Activated T-helper 1 cell treated with anti-CD3 and anti-CD28 coated beads, Interleukin-2, amount 50 U/mL, for 16 hours (primary cell): Measurements from ENCODE around the gene ZBTB20.
"Not testable (repeated sequence)": the region's sequence is repeated elsewhere in the genome, so short reads cannot be mapped to it uniquely, and the experiment has no call there.

Experiments used
- DNase-seq, 2 donors: peaks; one replicate each; pipeline ENCODE4 v3.0.0-alpha.2; 2020; ENCODE audit warnings: low read depth in 1 of 2, low spot score in 1 of 2

The ZBTB20 gene

DNA sequence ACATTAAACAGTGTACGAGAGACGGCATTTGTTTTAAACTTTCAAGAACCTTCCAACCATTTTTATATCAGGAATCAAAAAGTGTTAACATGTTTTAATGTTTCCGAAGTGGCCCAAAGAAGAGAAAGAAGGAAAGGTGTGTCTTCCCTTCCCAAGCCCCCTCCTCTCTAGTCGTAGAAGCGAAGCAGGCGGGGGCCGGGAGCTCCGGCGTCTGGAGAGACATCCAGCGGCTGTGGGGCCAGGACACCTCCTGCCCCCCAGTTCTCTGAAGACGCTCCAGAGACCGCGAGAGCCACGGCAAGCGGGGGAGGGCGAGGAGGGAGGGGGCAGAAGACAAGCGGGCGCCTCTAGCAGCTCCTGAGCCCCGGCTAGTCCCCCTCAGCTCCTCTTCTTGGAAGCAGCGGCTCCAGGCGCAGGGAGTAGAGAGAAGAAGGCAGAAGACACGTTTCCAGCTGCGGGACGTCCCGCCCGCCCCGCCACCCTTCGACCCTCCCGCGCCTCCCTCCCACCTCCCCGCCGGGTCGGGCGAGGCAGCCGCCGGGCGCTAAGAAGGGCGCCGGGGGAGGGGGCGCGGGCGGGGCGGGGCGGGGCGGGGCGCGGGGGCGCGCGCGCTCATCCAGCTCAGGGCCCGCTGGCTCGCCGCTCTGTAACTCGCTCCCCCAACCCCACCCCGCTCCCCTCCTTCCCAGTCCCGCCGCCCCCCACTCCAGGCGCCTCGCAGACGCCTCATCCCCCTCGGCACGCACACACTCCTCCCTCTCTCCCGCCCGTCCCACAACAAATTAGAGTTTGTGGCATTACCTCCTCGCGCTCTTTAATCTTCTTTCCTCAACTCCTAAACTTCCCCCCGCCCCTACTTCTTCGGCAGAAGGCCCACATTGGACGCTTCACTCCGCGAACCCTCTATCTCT, at the start of gene ZBTB20:
TSS of gene ZBTB20 (minus strand) at position 871 of the 911 bp plus-strand sequence.
- peak; percentile 34 to 47 for DNase-seq

DNA sequence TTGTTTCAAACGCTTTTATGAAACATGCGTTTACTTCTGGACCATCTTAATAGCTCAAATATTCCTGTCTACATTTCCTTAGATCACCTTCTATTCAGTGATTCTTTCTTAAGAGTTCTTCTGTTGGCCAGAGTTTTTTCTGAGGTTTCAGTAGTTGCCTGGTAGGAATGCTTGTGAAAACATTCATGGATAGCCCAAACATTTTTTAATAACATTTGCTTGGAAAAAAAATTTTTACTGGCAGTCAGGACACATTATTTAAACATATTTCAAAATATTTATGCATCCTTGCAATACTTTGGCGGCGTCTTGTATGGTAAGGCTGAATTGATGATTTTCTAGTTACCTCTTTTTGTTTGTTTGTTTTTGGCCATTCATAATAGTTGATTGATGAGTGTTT, 47.4 kb upstream of the ZBTB20 start:
- DNase-seq = no peak

DNA sequence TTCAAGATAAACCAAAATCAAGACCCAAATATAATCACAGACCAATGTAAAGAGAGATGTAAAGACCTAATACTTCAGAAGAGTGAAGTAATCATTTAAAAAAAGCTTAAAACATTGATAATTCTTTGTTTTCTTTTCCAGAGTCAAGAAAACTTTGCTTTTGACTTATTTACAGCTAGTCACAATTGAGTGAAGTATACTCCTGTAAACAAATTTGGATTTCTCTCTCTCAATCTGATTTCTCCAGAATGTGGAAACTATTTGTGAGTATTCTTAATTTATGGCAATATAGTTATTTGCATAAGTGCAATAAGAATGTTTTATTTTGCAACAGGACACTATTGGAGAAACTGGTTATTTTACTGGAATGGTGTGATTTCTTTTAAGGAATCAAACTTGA, 43.7 kb upstream of the ZBTB20 start:
- DNase-seq = no peak

DNA sequence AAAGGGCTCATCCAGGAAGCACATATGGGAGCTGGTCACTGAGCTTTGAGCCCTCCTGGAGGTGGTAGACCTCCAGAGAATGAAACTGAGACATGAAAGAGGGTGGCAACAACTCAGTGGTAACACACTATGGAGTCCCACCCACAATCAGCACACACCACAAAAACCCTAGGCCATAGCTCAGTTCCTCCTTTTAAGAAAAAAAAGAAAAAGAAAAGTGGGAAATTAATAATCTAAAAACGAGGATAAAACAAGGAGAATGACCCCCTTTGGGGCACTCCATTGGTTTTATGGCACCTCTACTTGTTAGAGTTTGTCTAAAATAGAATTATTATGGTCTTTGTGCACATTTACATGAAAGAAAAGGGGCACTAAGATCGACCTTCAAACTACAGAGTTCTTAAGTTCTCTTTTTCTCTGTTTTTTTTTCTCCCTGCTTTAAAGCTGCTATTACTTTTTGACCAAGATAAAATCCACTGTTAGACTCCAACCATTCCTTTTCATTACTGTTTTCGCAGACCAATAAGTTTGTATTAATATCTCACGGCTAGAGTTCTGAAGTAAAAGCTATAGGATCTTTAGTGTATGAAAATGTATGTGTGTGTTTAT, 40.2 kb upstream of the ZBTB20 start:
- no peak for DNase-seq

DNA sequence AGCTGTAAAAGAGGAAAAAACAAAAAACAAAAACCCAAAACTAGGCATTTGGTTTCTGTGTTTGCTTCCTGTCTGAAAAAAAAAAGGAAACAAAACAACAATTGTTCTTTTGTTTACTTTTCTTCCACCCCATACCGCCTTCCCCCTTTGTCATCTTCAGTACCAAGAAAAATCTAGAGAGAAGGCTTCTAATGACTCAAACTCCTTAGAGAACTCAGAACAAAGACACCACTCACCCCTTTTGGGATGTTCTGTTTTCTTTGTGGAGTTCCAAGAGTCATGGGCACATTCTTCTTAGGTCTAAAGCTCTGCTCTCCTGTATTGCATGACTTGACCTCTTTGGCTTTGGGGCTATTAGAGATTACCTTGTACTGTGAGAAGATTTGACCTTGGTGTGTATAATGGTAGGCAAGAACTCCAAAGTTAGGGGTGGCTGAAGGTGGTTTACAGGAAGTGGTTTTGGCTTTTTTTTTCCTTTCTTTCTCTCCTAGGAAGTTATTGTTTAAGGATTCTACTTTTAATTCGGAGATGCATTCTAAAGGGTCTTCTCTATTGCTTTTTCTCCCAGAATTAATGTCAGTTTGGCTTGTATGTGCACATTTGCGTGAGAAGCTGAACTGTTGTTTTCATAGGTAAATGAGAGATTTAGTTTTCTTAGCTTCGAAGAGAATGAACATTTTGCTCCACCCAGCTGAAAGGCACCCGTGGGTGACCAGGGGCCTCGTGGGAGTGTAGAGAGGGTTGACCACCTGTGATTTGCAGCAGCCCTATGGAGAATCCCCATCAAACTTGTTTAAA, 39.5 kb upstream of the ZBTB20 start:
- DNase-seq = no peak

DNA sequence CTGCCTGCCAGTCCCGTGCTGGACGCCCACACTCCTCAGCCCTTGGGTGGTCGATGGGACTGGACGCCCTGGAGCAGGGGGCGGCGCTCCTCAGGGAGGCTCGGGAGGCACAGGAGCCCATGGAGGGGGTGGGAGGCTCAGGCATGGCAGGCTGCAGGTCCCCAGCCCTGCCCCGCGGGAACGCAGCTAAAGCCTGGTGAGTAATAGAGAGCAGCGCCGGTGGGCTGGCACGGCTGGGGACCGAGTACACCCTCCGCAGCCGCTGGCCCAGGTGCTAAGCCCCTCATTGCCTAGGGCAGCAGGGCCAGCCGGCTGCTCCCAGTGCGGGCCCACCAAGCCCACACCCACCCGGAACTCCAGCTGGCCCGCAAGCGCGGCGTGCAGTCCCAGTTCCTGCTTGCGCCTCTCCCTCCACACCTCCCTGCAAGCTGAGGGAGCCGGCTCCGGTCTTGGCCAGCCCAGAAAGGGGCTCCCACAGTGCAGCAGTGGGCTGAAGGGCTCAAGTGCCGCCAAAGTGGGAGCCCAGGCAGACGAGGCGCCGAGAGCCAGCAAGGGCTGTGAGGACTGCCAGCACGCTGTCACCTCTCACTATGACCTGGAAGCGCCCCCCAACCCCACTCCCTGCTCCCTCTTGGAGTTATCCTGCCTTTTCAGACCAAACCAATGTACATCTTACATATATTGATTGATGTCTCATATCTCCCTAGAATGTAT, 37.9 kb upstream of the ZBTB20 start:
- DNase-seq = not testable (repeated sequence)

DNA sequence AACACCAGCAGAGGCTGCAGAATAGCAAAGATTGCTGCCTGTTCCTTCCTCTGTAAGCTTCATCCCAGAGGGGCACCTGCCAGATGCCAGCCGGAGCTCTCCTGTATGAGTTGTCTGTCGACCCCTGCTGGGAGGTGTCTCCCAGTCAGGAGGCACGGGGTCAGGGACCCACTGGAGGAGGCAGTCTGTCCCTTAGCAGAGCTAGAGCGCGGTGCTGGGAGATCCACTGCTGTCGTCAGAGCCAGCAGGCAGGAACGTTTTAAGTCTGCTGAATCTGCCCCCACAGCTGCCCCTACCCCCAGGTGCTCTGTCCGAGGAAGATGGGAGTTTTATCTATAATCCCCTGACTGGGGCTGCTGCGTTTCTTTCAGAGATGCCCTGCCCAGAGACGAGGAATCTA, 31.8 kb upstream of the ZBTB20 start:
- not testable (repeated sequence) for DNase-seq

DNA sequence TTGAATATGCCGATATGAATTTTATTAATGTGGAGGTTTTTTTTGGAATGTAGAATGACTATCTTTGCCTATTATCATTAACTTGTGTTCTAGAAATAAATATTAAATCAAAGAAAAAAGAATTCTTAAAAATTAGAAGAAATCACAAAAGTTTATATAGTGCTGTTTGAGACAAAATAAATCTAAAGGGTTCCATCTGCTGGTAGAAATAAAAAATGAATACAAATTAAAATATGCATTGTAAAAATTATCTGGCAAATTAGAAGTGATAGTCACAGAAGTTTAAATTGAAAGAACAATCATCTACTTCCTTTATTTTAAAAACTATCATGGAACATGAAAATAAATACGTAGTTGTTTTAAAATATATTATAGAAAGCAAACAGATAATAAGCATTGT, 22.7 kb upstream of the ZBTB20 start:
- DNase-seq = no peak

DNA sequence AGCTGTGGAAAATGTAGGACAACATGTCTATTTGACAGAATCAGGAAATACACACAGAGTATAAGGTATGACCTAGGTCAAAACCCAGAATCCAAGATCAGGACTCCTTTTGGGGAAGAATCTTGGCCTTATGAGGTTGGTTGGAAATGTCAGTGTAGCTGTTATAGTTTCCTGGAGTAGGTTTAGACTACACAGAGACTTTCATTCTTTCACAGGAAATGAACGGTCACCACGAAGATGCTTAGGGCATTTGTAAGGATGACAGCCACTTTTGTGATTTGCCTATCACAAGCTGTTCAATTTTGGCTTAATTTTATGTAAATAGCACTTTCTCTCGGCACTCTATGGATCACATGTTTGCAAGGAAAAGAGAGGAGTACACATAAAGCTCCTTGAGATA, 18.6 kb upstream of the ZBTB20 start:
- DNase-seq = no peak

DNA sequence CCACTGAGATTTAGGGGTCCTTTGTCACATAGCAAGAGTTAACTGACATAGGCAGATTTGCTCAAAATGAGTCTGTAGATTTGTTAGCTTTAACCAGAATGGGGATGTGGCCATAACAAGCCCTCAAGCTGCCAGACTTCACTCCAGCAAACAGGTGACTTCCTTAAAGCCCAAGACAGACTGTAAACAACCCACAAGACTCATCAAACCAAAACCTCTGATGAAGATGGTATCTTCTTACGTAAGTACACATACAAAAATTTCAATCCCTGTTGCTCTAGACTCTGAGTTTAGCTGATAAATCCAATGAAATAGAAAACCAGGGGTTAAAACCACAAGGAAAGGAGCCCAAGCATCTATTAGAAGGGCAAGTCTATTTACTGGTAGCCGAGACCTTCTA, 18.2 kb upstream of the ZBTB20 start:
- no peak for DNase-seq

DNA sequence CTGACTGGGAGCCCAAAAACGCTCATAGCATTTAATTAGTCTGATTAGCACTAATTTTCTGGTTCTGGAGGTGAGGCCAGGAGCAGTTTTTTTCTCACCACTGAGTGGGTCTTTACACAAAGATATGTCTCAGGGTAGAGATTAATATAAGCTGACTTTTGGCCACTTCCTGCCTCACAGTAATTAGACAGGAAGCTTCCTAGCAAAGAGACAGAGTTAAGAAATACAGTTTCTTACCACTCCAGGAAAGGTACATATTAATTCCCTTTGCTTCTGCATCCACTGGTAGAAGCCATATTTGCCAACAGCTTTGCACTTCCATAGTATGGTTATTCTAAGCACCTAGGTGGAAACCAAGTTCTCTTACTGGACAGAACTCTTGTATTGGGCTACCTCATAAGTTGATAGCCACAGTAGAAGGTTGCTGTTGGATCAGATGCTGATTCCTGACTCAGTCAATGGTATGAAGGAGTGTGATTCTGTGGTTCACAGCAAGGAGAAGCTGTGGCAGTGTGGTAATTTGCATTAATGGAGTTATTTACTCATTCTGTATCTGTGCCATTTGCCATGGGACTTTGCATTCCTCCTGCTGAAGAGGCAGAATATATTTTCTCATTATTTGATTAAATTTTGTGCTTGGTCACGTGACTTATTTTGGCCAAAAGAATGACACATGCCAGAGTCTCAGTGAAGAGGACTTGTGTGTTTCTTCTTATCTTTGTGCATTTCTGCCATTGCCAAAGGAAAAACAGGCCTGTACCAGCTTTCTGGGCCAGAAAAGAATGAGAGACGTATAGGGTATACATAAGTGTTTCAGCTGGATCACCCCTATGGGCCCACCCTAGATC, 17.5 kb upstream of the ZBTB20 start:
- no peak for DNase-seq

DNA sequence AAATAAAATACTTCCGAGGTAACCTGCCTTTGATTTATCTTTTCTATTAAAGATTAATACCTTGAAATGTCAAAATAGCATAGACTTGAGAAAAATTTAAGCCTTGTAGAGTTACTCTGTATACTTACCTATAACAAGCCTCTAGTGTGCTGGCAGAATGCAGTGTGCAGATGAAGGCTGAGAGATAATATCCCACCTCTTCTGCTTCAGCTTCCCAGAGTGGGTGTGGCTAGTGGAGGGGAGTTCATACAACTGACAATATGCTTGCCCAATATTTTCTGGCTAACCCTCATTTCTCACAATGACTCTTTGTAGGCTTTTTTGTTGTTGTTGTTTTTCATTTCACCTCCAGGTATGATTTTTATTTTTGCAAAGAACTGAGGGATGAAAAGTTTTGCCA, 15.7 kb upstream of the ZBTB20 start:
- no peak for DNase-seq

DNA sequence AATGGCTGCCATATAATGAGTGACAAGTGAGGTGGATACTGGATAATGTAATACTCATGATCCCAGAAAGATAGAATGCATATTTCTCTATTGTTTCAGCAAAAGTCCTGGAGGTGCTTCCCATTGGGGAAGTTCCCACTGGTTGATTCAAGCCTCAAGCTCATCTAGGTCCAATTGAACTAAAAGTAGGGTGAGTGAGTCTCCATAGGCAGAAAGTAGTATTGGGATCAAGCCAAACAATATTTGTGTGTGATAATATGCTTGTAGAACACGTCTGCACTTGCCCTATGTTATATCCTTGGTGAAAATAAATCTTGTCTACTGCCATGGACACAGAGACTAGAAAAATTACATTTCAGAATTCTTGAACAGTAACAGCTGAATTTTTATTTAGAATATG, 14.8 kb upstream of the ZBTB20 start:
- DNase-seq = no peak

DNA sequence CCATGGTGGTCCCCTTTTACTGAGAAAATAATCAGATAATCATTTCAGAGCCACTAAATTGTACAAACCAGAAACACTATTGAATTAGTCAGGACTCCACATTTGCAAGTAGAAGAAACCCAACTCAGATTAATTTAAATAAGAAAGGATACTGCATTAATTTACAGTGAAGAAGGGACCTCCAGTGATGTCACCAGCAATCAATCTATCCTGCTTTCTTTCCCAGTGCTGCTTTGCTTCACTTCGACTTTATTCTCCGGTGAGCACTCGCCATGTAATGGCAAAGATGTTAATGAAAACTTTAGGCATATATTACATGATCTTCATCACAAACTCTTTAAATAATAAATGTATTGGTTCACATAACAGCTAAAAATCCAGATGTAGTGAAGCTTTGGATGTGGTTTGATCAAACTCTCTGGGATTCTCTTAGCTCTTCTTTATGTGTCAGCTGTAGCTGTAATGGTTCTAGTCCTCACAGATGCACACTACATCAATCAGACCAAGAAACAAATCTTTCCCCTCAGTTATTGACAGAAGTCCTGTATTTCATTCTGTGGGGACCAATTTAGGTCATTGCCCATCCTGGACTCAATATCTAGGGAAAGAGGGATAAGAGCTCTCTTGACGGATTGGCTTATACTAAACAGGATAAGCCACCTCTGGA, 14.2 kb upstream of the ZBTB20 start:
- no peak for DNase-seq

DNA sequence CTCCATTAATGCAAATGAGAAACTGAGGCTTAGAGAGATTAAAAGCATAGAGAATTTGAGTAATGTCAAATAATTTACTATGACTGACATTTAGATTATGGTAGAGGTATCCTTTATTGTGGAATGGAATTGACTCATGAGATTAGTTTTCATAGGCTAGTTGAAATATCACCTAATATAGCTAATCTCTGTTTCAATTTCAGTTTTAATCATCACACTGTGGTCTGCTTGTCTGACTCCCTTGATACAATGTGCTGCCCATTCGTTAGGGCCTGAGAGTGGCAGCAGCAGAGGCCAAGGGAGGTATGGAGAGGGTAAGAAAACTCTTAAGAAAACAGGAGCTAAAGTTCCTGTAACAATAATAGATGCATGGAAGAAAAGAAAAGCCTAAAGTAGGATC, 13.2 kb upstream of the ZBTB20 start:
- no peak for DNase-seq

DNA sequence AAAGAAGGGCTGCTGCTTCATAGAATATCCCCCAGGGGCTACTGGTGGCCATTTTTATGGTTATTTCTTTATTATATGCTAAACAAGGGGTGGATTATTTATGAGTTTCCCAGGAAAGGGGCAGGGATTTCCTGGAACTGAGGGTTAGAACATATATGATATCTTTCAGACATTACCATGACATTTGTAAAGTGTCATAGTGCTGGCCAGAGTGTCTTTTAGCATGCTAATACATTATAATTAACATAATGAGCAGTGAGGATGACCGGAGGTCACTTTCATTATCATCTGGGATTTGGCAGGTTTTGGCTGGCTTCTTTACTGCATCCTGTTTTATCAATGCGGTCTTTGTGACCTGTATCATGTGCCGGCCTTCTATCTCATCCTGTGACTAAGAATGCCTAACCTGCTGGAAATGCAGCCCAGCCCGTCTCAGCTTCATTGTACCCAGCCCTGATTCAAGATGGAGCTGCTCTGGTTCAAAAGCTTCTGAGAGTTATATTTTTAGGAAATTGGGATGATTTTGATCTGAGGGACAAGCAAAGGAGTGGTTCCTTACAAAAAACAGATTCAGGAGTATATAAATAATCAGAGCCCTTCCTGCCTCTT, 9.1 kb upstream of the ZBTB20 start:
- DNase-seq = no peak

DNA sequence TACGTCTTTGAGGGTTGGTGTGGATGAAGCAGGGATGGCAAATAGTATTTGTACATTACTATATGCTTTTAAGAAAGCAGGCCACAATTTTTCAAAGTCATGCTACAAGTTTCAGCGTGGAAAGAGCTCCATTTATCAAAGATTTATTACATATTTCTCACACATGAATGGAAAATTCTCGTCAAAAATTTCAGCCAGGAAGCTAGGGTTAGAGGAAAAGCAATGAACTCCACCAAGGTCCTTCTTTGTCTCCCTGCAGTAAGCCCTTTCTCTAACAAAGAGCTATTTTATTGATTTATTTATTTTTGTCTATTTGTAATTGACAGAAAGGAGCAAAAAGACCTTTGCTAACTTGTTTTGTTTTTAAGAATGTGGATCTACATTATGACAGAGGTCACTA, 7.5 kb upstream of the ZBTB20 start:
- no peak for DNase-seq

DNA sequence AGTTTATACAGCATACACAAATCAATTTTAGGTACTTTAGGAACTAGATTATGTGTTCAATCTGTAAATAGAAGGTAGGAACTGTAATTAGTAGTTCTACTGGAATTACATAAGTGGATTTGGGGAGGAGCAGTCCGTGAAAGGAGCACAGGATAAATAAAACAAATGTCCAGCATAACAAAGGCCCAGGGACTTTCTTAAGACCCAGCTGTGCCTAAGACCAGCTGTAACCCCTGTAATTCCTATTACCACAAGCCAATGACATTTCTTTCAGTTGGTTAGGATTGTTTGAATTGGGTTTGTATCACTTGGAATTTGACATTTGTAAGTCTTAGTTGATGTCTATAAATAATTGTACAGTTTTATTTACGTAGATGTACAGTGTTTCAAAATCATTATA, 4.8 kb upstream of the ZBTB20 start:
- no peak for DNase-seq

DNA sequence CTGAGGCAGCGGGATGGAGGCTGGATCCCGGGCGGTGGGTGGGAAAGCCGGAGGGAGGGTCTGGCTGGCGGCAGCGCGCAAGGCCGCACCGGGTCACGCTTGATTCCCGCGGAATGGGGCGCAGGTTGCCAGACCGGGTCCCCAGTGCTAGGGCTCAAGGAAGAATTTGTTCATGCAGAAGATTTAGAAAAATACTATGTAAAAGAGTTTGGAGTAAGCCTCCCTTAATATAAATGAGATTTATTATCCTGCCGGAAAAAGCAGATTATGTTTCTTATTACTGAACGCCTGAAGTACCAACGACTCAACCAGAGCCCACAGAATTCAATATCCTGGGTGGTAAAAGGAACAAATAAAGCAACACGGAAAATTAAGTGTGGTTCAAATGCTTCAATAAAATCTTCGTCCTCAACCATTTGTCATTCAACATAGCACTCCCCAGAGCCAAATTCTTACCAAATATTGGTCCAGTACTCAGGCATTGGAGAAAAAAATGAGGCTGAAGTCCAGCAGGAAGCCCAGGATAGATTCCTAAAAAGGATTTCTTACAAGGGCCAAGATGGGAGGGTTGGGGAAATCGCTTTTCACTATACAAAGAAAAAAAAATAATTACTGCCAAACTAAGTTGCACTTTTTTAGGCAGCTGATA, 1.2 kb upstream of the ZBTB20 start:
- no peak for DNase-seq
